Body of pancreas (tissue), 4 donors: ENCODE measurements around the gene SLC15A2. TPM values are rescaled to one million over a fixed set of nuclear protein-coding genes. Genes with fewer than 3 reads are reported as not detected.

Experiments
- ATAC-seq: fragments of 150-250 bp; one replicate; pipeline ENCODE4 v1.9.1; 2016
- DNase-seq, 4 donors: peaks; one replicate each; pipeline ENCODE4 v3.0.0-alpha.2; 2019
- H3K27ac ChIP-seq, 4 donors: fragments of 200-600 bp; sonication (generic); 1 replicate in 3 of 4; 2 replicates in 1 of 4; pipeline versions ENCODE4 v1.5.1 to v1.6.1; 2016 to 2019; ENCODE audit warnings: mild to moderate bottlenecking in 1 of 4, mixed read lengths in 1 of 4, moderate library complexity in 1 of 4
- H3K27me3 ChIP-seq, 2 donors: fragments of 200-600 bp; sonication (generic); one replicate each; pipeline ENCODE4 v1.6.0; 2016; ENCODE audit warnings: mild to moderate bottlenecking in 1 of 2
- H3K36me3 ChIP-seq, 2 donors: fragments of 200-600 bp; sonication (generic); replicated peaks in 1 of 2; 2 replicates each; pipeline ENCODE4 v1.5.1; 2016; ENCODE audit warnings: low read depth in 2 of 2; ENCODE audit not compliant: insufficient read depth in 1 of 2
- H3K4me1 ChIP-seq: fragments of 200-600 bp; sonication (generic); one replicate; pipeline ENCODE4 v1.6.0; 2016
- H3K4me3 ChIP-seq, 2 donors: fragments of 200-600 bp; sonication (generic); 1 replicate in 1 of 2; 2 replicates in 1 of 2; pipeline ENCODE4 v1.5.1; 2016 to 2019
- H3K9me3 ChIP-seq, 3 donors: fragments of 200-600 bp; sonication (generic); 1 replicate in 2 of 3; 2 replicates in 1 of 3; pipeline ENCODE4 v1.5.1; 2016
- CTCF ChIP-seq, 7 experiments: fragments of 450-650 bp in 4 of 7; fragments of 200-600 bp in 3 of 7; sonication (generic) in 3 of 7; IDR thresholded peaks; one replicate each; pipeline ENCODE4 v1.5.1; 2016 to 2019; ENCODE audit warnings: antibody characterized with exemption in 7 of 7
- POLR2A ChIP-seq, 3 donors: fragments of 450-650 bp; IDR thresholded peaks; one replicate each; pipeline ENCODE4 v1.6.1; 2016; ENCODE audit warnings: antibody characterized with exemption in 3 of 3, mild to moderate bottlenecking in 2 of 3
- WGBS, 2 donors: methylation state at CpG; one replicate each; pipeline ENCODE4 v1.1.5; 2017; 5-methylcytosine and 5-hydroxymethylcytosine counted together
- intact Hi-C: fragments of 100-400 bp; cut with DNase I; formaldehyde crosslinking; loops from one replicate; pipeline ENCODE4 v1.15.1; 2023
- total RNA-seq, 2 donors: library from RNA; depleted of rRNA; stranded (reverse); fragments of >200 nt; gene quantifications; one replicate each; pipeline ENCODE4 v1.1.0, GENCODE V29; 2016

SLC15A2 gene
- total RNA-seq, 2 donors from 2014 or later: 2.3 TPM

GRCh38 chr3:121897296-121897695 is 3.1 kb downstream of the SLC15A2 start:
- WGBS, 2 donors: 95 to 96% methylated on average over 3 of the region's 3 CpGs
- intact Hi-C loops: no loop called here

GRCh38 chr3:121913305-121913990 is 19.2 kb downstream of the SLC15A2 start:
- Histone ChIP-seq H3K27ac (no peak overlapping the region), H3K36me3 (no peaks in the 10 kb centered on the region), H3K27me3 (no peaks in the 10 kb centered on the region), H3K4me3 (no peak overlapping the region), H3K9me3 (no peaks in the 10 kb centered on the region), H3K4me1 (peaks cover 4% of the 10 kb centered on the region)
- no peak for DNase-seq
- no peak for TF ChIP-seq CTCF (IDR thresholded peaks at IDR 0.05)
- TF ChIP-seq POLR2A (IDR thresholded peaks at IDR 0.05): no peak
- WGBS, 2 donors: 73 to 97% methylated on average over 2 of the region's 2 CpGs
- intact Hi-C loops: no loop called here
- no peak for ATAC-seq

More at GRCh38 chr3:121897296-121897695, 3.1 kb downstream of the SLC15A2 start:
- H3K4me3 ChIP-seq: no peak overlapping the region
- no peak for ATAC-seq
- H3K27me3 ChIP-seq: no peaks in the 10 kb centered on the region
- H3K36me3 ChIP-seq: no peaks in the 10 kb centered on the region
- no peak for DNase-seq
- no peaks in the 10 kb centered on the region for H3K9me3 ChIP-seq
- TF ChIP-seq CTCF (IDR thresholded peaks at IDR 0.05): no peak
- no peak for TF ChIP-seq POLR2A (IDR thresholded peaks at IDR 0.05)
- peaks cover 34% of the 10 kb centered on the region for H3K4me1 ChIP-seq
- H3K27ac ChIP-seq: no peak overlapping the region

- 76 to 84% methylated on average over 12 of the region's 12 CpGs for WGBS, 2 donors
- peaks cover 4% of the 10 kb centered on the region for H3K4me1 ChIP-seq
- H3K4me3 ChIP-seq: no peak overlapping the region
- no peak for DNase-seq
- H3K9me3 ChIP-seq: no peaks in the 10 kb centered on the region
- TF ChIP-seq POLR2A (IDR thresholded peaks at IDR 0.05): no peak
- TF ChIP-seq CTCF (IDR thresholded peaks at IDR 0.05): no peak
- ATAC-seq: no peak
- H3K36me3 ChIP-seq: no peaks in the 10 kb centered on the region
- no peaks in the 10 kb centered on the region for H3K27me3 ChIP-seq
- no peak overlapping the region for H3K27ac ChIP-seq
- intact Hi-C loops: no loop called here
Measured at GRCh38 chr3:121914081-121914998, 20.1 kb downstream of the SLC15A2 start.

- no peaks in the 10 kb centered on the region for H3K9me3 ChIP-seq
- H3K4me3 ChIP-seq: no peak overlapping the region
- intact Hi-C loops: no loop called here
- TF ChIP-seq POLR2A (IDR thresholded peaks at IDR 0.05) (no peak), CTCF (IDR thresholded peaks at IDR 0.05) (no peak)
- DNase-seq (no peak), ATAC-seq (no peak)
- H3K27me3 ChIP-seq: no peaks in the 10 kb centered on the region
- H3K4me1 ChIP-seq: peaks cover 4% of the 10 kb centered on the region
- H3K36me3 ChIP-seq: no peaks in the 10 kb centered on the region
- no peak overlapping the region for H3K27ac ChIP-seq
Measured at GRCh38 chr3:121916189-121916588, 22.0 kb downstream of the SLC15A2 start.
